ENCODE measurements around the gene CD6.

- TF ChIP-seq CTCF (IDR thresholded peaks at IDR 0.05; ENCODE audit: low read depth, low read length) (no peak), MYC (IDR thresholded peaks at IDR 0.05; ENCODE audit: low read depth, low read length) (no peak)
These were observed 77.5 kb downstream of the CD6 start for GRCh38 chr11:61049063-61049377.
